ENCODE measurements around the gene NBPF12. TPM values are rescaled to one million over a fixed set of nuclear protein-coding genes. Genes with fewer than 3 reads are reported as not detected.
"Not testable (repeated sequence)": the region's sequence is repeated elsewhere in the genome, so short reads cannot be mapped to it uniquely, and the experiment has no call there.

The NBPF12 gene
- total RNA-seq, 1 donor from 2014 or later: 12.2 TPM

GRCh38 chr1:146972681-146973080 is 34.6 kb downstream of the NBPF12 start:
- not testable (repeated sequence) for FAIRE-seq; DNase-seq (ENCODE audit: low spot score in 2 of 2)

DNA sequence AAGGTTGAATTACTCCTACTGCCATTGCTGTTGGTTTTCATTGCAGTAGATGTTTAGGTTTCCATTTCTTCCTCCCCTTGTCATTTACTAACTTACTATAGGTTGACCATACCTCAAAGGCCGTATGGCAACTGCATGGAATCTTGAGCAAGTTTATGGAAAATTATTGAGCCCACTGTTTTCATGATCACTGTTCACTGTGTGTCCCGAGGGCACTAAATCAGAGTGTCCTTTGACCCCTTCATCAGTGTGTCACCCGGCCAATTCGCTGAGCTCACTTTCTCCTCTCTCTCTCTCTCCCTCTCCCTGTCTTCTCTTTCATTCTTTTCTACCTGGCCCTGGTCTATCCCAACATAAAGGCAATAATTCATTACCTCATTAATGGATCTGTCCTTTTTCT is 47.7 kb downstream of the NBPF12 start:
- not testable (repeated sequence) for FAIRE-seq; DNase-seq (ENCODE audit: low spot score in 2 of 2)

- not testable (repeated sequence) for DNase-seq (ENCODE audit: low spot score in 2 of 2); FAIRE-seq
These were observed 48.3 kb downstream of the NBPF12 start for GRCh38 chr1:146986450-146986849.

DNA sequence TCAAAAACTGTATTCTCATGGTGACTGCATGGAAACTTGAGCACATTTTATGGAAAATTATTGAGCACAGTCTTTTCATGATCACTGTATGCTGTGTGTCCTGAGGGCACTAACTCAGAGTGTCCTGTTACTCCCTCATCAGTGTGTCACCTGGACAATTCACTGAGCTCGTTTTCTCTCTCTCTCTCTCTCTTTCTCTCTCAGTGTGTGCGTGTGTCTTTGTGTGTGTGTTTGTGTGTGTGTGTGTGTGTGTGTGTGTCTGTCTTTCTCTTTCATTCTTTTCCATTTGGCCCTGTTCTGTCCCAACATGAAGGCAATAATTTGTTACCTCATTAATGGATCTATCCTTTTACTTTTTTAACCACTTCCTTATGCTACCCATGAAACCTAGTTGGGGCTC is 49.4 kb downstream of the NBPF12 start:
- FAIRE-seq; DNase-seq (ENCODE audit: low spot score in 2 of 2): not testable (repeated sequence)

DNA sequence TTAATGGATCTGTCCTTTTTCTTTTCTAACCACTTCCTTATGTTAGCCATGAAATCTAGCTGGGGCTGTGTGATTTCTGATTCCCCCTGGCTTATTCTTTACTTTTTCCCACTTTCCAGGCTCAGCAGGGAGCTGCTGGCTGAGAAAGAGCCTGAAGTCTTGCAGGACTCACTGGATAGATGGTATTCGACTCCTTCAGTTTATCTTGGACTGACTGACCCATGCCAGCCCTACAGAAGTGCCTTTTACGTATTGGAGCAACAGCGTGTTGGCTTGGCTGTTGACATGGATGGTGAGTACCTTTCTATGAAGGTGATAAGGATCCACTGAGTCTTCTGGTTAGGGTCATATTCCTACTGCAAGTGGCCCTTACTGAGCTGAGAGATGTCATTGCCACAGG is 51.3 kb downstream of the NBPF12 start:
- FAIRE-seq; DNase-seq (ENCODE audit: low spot score in 2 of 2): not testable (repeated sequence)

- DNase-seq (ENCODE audit: low spot score in 2 of 2); FAIRE-seq: not testable (repeated sequence)
These were observed 70.4 kb downstream of the NBPF12 start for GRCh38 chr1:147008495-147008894.

DNA sequence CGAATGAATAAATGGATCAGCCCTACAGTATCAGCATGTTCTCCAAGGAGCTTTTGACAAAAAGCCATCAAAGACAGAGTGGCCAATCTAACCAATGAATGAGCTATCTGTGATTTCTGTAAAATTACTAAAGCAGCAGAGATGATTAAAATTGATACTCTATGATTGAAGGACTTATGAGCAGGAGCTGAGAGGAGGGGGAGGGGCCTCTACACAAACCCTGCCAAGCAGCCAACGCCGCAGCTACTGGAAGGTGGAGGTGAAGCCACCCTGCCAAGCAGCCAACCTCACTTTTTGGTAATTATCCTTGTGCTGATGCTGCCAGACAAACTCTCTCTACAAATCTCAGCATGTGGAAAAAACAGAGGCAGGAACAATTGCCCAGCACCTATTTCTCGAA is 88.9 kb downstream of the NBPF12 start:
- not testable (repeated sequence) for FAIRE-seq; DNase-seq (ENCODE audit: low spot score in 2 of 2)

DNA sequence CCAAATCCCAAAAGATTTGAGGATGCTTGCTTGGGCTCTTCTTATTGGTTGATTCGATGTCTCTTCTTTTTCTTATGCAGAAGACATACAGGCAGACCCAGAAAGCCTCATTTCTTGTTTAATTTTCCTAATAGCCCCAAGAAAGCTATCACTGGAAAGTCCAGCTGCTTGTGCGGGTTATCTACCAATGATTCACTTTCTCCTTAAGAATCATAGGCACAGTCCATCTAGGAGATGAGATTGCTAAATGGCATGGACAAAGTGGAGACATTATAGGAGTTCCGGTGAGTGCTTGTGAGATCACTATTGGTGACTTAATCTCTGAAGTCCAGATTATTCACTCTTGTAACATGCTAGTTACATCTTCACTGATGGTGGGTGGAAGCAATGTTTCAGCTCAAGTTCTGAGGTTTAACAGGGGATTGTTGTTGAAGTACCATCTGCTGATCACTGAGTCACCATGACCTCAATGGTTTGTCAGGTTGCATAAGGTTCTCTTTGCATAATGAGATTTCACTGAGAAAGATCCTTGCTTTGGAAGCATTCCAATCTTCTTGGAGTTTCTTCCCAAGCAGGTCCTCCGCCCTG is 92.0 kb downstream of the NBPF12 start:
- not testable (repeated sequence) for FAIRE-seq; DNase-seq (ENCODE audit: low spot score in 2 of 2)

- FAIRE-seq: no peak
- DNase-seq (ENCODE audit: low spot score in 2 of 2): no peak
These were observed 101.8 kb downstream of the NBPF12 start for GRCh38 chr1:147039916-147040315.

DNA sequence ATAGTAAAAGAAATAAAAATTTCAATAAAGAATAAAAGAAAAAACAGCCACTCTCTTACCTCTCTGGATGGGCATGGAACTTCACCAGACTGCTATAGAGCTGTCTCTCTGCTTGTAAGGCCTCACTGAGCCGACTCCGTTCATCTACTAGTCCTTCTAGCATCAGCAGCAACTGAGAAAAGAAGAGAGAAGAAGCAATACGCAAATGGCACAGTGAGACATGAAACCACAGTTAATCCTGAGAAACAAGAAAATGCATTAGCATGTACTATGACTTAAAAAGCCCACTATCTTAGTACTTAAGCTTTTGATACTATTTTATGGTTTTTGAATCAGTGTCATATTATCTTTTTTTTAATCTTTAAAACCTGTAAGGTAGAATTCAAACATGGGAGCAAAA is 104.8 kb downstream of the NBPF12 start:
- not testable (repeated sequence) for DNase-seq (ENCODE audit: low spot score in 2 of 2); FAIRE-seq

DNA sequence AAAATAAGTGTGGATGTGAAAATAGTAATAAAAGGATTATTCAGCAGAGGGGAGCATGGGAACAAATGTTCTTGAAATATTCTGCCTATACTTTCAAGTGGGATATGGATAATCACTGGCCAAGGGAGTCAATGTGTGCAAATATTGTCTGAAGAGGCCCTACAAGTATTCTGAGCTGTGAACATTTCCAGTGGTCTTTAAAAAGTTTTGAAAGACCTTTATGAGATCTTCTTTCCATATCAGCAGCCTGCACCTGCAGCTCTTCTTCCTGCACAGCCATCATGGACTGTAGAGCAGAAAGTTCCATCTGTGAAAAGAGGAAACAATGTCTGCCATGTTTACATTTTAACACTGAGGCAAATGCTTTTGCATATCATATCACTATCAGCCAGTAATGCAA is 106.4 kb downstream of the NBPF12 start:
- FAIRE-seq; DNase-seq (ENCODE audit: low spot score in 2 of 2): not testable (repeated sequence)

Other genes starting within 250 kb of the NBPF12 start
- gene PRKAB2, start 234.1 kb downstream of the NBPF12 start, total RNA-seq: 34.6 TPM

Measured in frontal cortex (tissue), 4 donors.